AG04449 (cell line): ENCODE data around the gene SUSD1.

Experiments used
- CTCF ChIA-PET: fragments of 350-600 bp; formaldehyde crosslinking; extraction: SDS; loops from one replicate; lab custom pipeline; 2021; ENCODE audit warnings: antibody characterized with exemption; lab: Yijun Ruan, JAX
- POLR2A ChIA-PET: fragments of 400-600, 350-600 bp; formaldehyde crosslinking; extraction: SDS; loops from one replicate; lab custom pipeline; 2020; ENCODE audit warnings: antibody characterized with exemption, inconsistent platforms; lab: Yijun Ruan, JAX
- DNase-seq: peaks from one replicate; pipeline ENCODE4 v3.0.0-alpha.2; 2010; ENCODE audit warnings: low read depth, low spot score
- H3K4me3 ChIP-seq: 2 replicates; pipeline ENCODE4 v1.5.1; 2011; ENCODE audit warnings: low read depth, mild to moderate bottlenecking, control low read depth, low read length
- TF ChIP-seq, protein P1 (sequence below): IDR thresholded peaks from one replicate; pipeline ENCODE4 v1.5.1; 2011; ENCODE audit warnings: mild to moderate bottlenecking, moderate library complexity, low read length, control low read depth, inconsistent platforms; ENCODE audit not compliant: insufficient read depth; ENCODE audit errors: missing control alignments

SUSD1 gene

DNA sequence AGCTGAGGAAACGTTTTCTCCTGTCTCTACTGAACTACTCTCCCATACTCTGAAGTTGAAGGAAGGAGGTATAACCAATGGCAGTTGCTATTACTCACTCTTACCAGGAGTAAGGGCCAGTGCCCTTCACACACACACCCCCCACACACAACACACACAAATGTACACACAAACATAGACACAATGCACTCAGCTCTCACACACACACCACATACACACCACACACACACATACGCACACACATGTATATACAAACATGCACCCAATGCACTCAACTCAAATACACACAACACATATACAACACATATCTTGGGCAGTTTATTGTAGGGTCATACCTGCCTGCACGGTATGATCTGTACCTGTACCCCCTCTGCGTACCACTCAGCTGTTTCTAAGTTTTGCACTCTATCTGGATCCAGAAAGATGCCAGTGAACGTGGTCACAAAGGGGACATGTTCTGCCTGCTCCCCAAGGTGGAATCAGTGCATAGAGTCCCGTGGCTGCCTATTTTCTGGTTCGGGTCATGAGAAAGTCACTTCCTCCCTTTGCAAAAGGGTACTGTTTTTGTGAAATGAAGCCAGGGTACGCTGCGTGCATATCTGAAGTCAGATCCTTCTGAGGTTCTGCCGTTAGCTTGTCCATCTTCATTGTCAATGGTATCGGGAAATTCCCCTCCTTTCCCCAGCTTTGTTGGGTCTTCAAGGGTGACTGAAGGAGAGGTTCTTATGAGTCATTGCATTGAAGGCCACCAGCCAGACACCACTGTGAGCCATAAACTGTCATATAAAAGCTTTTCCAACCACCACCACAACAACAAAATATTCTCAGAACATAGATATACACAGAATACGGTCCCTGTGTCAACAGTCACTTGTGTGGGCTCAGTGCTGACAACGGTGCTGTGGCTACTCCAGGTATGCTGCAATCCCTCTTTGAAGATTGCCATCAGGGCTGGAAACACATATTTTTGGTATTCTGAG, 146.6 kb downstream of the SUSD1 start:
- no peak for DNase-seq
- CTCF ChIA-PET: interaction anchor here (1.1 to 2.2 kb wide), 3 partner anchors 10 to 92 kb away, joined by 3 to 13 read pairs (median 3); no protein-coding TSS in a partner anchor
- POLR2A ChIA-PET: no interaction called here
- TF ChIP-seq, protein P1, sequence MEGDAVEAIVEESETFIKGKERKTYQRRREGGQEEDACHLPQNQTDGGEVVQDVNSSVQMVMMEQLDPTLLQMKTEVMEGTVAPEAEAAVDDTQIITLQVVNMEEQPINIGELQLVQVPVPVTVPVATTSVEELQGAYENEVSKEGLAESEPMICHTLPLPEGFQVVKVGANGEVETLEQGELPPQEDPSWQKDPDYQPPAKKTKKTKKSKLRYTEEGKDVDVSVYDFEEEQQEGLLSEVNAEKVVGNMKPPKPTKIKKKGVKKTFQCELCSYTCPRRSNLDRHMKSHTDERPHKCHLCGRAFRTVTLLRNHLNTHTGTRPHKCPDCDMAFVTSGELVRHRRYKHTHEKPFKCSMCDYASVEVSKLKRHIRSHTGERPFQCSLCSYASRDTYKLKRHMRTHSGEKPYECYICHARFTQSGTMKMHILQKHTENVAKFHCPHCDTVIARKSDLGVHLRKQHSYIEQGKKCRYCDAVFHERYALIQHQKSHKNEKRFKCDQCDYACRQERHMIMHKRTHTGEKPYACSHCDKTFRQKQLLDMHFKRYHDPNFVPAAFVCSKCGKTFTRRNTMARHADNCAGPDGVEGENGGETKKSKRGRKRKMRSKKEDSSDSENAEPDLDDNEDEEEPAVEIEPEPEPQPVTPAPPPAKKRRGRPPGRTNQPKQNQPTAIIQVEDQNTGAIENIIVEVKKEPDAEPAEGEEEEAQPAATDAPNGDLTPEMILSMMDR: no peak
- H3K4me3 ChIP-seq: no peak overlapping the region

DNA sequence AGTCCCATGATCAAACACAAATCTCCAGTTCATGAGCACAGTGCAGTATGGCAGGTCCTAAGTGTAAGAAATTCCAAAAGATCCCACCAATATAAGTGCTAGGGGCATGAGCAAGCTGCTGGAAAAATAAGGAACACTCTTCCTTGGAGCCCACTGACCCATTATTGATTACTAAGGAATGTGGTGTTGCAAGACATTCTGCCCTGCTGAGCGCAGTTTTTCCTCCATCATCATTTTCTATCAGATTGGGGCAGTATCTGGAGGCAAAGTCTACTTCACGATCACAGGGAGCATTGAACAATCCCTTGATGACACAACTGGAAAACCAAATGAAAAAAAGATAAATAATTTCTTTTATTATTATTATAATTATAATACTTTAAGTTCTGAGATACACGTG, 149.2 kb downstream of the SUSD1 start:
- TF ChIP-seq, protein P1: no peak
- DNase-seq: no peak
- ChIA-PET CTCF (no interaction called here), POLR2A (no interaction called here)
- no peak overlapping the region for H3K4me3 ChIP-seq

DNA sequence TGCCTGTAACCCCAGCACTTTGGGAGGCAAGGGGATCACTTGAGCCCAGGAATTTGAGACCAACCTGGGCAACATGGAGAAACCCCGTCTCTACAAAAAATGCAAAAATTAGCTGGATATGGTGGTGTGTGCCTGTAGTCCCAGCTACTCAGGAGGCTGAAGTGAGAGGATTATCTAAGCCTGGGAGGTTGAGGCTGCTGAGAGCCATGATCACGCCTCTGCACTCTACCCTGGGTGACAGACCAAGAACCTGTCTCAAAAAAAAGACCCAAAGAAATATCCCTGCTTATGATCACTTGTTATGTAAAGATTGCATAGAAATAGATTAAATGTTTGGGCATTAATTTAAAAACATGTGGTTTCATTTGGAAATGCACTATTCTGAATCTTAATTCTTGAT, 153.4 kb downstream of the SUSD1 start:
- POLR2A ChIA-PET: interaction anchor here (1.0 kb wide), 1 partner anchor 8 kb away, joined by 3 read pairs; no protein-coding TSS in a partner anchor
- TF ChIP-seq, protein P1: no peak
- DNase-seq: no peak
- no peak overlapping the region for H3K4me3 ChIP-seq
- CTCF ChIA-PET: interaction anchor here (0.7 to 1.5 kb wide), 6 partner anchors 9 to 62 kb away, joined by 3 to 7 read pairs (median 4); no protein-coding TSS in a partner anchor

DNA sequence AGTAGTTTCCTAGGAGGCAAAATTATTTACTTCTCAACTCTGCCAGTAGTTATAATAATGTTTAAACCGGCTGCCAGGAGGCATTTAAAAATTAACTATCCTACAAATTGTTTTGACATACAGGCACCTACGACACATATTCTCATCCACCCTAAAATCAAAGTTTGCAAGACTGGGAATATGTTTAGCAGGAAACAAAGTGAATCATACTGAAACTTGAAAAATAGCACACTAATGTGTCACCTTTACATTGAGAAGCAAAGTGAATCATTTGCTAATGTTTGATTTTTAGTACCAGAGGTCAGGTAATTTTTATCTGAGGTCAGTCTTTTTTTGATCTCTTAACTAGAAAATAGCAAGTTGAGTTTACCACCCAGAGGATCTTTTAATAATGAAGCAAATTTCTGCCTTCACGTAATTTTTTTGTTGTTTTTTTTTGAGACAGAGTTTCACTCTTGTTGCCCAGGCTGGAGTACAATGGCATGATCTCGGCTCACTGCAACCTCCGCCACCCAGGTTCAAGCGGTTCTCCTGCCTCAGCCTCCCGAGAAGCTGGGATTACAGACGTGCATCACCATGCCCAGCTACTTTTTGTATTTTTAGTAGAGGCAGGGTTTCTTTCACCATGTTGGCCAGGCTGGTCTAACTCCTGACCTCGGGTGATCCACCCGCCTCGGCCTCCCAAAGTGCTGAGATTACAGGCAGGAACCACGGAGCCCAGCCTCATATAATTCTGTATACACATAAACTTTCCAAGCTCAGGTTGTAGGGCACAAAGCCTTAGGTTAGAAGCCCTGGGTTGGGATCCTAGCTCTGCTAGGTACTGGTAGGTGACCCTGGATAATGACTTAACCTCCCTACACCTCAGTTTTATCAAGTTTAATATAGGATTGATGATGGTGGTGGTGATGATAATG, 154.2 kb downstream of the SUSD1 start:
- TF ChIP-seq, protein P1: no peak
- no peak overlapping the region for H3K4me3 ChIP-seq
- DNase-seq: no peak
- CTCF ChIA-PET: interaction anchor here (0.8 to 1.9 kb wide), 5 partner anchors 8 to 61 kb away, joined by 3 to 7 read pairs (median 6); no protein-coding TSS in a partner anchor
- POLR2A ChIA-PET: interaction anchor here (1.0 kb wide), 1 partner anchor 9 kb away, joined by 3 read pairs; no protein-coding TSS in a partner anchor

DNA sequence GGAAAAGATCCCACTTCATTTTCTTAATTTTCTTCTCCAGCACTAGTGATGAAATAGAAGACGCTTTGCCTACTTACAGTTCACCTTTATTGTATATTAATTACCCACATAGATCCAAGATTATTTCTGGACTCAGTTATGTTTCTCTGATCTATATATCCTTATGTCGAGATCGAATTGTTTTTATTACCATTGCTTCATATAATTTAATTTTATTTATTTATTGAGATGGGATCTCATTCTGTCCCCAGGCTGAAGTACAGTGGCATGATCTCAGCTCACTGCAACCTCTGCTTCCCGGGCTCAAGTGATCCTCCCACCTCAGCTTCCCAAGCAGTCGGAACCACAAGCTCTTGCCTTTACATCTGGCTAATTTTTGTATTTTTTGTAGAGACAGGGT, 157.2 kb downstream of the SUSD1 start:
- no peak overlapping the region for H3K4me3 ChIP-seq
- ChIA-PET CTCF (interaction anchor here (0.7 kb wide), 1 partner anchor 17 kb away, joined by 3 read pairs; no protein-coding TSS in a partner anchor), POLR2A (no interaction called here)
- TF ChIP-seq, protein P1: no peak
- DNase-seq: no peak
